Liver (tissue), 9 donors: ENCODE measurements around the gene PCNT. TPM values are rescaled to one million over a fixed set of nuclear protein-coding genes. Genes with fewer than 3 reads are reported as not detected.

Source experiments
- DNase-seq: peaks from one replicate; pipeline ENCODE4 v3.0.0-alpha.2; 2017; ENCODE audit warnings: low spot score
- H3K27ac ChIP-seq, 2 donors: one replicate each; pipeline ENCODE4 v1.7.0; 2013; ENCODE audit warnings: inconsistent platforms in 2 of 2, low read length in 2 of 2, control low read depth in 1 of 2, low read depth in 1 of 2, mild to moderate bottlenecking in 1 of 2
- H3K27me3 ChIP-seq, 4 donors: one replicate each; pipeline versions ENCODE4 v1.6.1 to v1.7.0; 2013; ENCODE audit warnings: low read length in 3 of 4, inconsistent platforms in 1 of 4, mild to moderate bottlenecking in 1 of 4, moderate library complexity in 1 of 4; ENCODE audit not compliant: control insufficient read depth in 4 of 4, insufficient read depth in 4 of 4
- H3K36me3 ChIP-seq, 4 donors: one replicate each; pipeline versions ENCODE4 v1.6.1 to v1.7.0; 2013; ENCODE audit warnings: low read length in 3 of 4, mild to moderate bottlenecking in 3 of 4, low read depth in 1 of 4, moderate library complexity in 1 of 4; ENCODE audit not compliant: control insufficient read depth in 4 of 4, insufficient read depth in 3 of 4
- H3K4me1 ChIP-seq, 4 donors: one replicate each; pipeline versions ENCODE4 v1.6.1 to v1.7.0; 2013; ENCODE audit warnings: low read length in 3 of 4, mild to moderate bottlenecking in 3 of 4, moderate library complexity in 1 of 4; ENCODE audit not compliant: control insufficient read depth in 4 of 4, insufficient read depth in 4 of 4
- H3K4me3 ChIP-seq, 3 donors: one replicate each; pipeline versions ENCODE4 v1.6.1 to v1.7.0; 2013; ENCODE audit warnings: low read length in 3 of 3, control low read depth in 1 of 3, low read depth in 1 of 3, mild to moderate bottlenecking in 1 of 3
- H3K9ac ChIP-seq, 2 donors: one replicate each; pipeline ENCODE4 v1.7.0; 2013; ENCODE audit warnings: low read length in 2 of 2, mild to moderate bottlenecking in 2 of 2, moderate library complexity in 2 of 2, control low read depth in 1 of 2, low read depth in 1 of 2
- H3K9me3 ChIP-seq, 4 donors: one replicate each; pipeline versions ENCODE4 v1.6.1 to v1.7.0; 2013; ENCODE audit warnings: low read length in 3 of 4; ENCODE audit not compliant: control insufficient read depth in 4 of 4
- EGR1 ChIP-seq, 2 donors: IDR thresholded peaks; 2 replicates each; pipeline ENCODE4 v1.6.1; 2016 to 2018; ENCODE audit warnings: antibody characterized with exemption in 2 of 2, low read depth in 2 of 2
- FOXA1 ChIP-seq: IDR thresholded peaks from 2 replicates; pipeline ENCODE4 v1.6.1; 2016; ENCODE audit warnings: antibody characterized with exemption
- FOXA2 ChIP-seq: IDR thresholded peaks from 2 replicates; pipeline ENCODE4 v1.6.1; 2016; ENCODE audit warnings: antibody characterized with exemption
- GABPA ChIP-seq, 2 donors: IDR thresholded peaks in 1 of 2; conservative IDR thresholded peaks in 1 of 2; 2 replicates each; pipeline ENCODE4 v1.6.1; 2016; ENCODE audit warnings: antibody characterized with exemption in 2 of 2, mild to moderate bottlenecking in 1 of 2, moderate library complexity in 1 of 2
- HNF4A ChIP-seq, 2 donors: conservative IDR thresholded peaks; 2 replicates each; pipeline ENCODE4 v1.6.1; 2016; ENCODE audit warnings: antibody characterized with exemption in 2 of 2, mild to moderate bottlenecking in 2 of 2
- JUND ChIP-seq, 2 donors: IDR thresholded peaks; 2 replicates each; pipeline ENCODE4 v1.6.1; 2016; ENCODE audit warnings: antibody characterized with exemption in 2 of 2
- MAX ChIP-seq: IDR thresholded peaks from 2 replicates; pipeline ENCODE4 v1.6.1; 2016; ENCODE audit warnings: antibody characterized with exemption
- NR2F2 ChIP-seq: IDR thresholded peaks from 2 replicates; pipeline ENCODE4 v1.6.1; 2016; ENCODE audit warnings: antibody characterized with exemption
- RAD21 ChIP-seq, 2 donors: IDR thresholded peaks; 2 replicates each; pipeline ENCODE4 v1.6.1; 2016; ENCODE audit warnings: antibody characterized with exemption in 2 of 2, mild to moderate bottlenecking in 2 of 2
- REST ChIP-seq: IDR thresholded peaks from 2 replicates; pipeline ENCODE4 v1.6.1; 2016; ENCODE audit warnings: antibody characterized with exemption, mild to moderate bottlenecking
- RXRA ChIP-seq, 2 donors: IDR thresholded peaks; 2 replicates each; pipeline ENCODE4 v1.6.1; 2017 to 2018; ENCODE audit warnings: antibody characterized with exemption in 2 of 2, mild to moderate bottlenecking in 1 of 2
- SP1 ChIP-seq: IDR thresholded peaks from 2 replicates; pipeline ENCODE4 v1.6.1; 2018; ENCODE audit warnings: antibody characterized with exemption, mild to moderate bottlenecking
- TAF1 ChIP-seq: conservative IDR thresholded peaks from 2 replicates; pipeline ENCODE4 v1.6.1; 2016; ENCODE audit warnings: antibody characterized with exemption, mild to moderate bottlenecking
- YY1 ChIP-seq: IDR thresholded peaks from 2 replicates; pipeline ENCODE4 v1.6.1; 2016; ENCODE audit warnings: antibody characterized with exemption, mild to moderate bottlenecking
- ZBTB33 ChIP-seq: IDR thresholded peaks from 2 replicates; pipeline ENCODE4 v1.6.1; 2016; ENCODE audit warnings: antibody characterized with exemption
- WGBS: extraction: QIAGEN DNeasy Blood & Tissue Kit; methylation state at CpG from one replicate; pipeline ENCODE4 v1.1.7; 2013; 5-methylcytosine and 5-hydroxymethylcytosine counted together
- polyA plus RNA-seq, 2 donors: library from polyadenylated mRNA; stranded (reverse) in 1 of 2; unstranded in 1 of 2; fragments of 200-250 nt in 1 of 2; fragments of >200 nt in 1 of 2; fragmentation: Nextera tagmentation in 1 of 2; extraction: Ambion mirVana in 1 of 2; gene quantifications; one replicate each; pipeline versions ENCODE4 v1.2.1 to v1.2.3, GENCODE V29; 2013 to 2015
- total RNA-seq, 2 donors: library from RNA; depleted of rRNA; stranded (reverse); fragments of >200 nt; gene quantifications; one replicate each; pipeline ENCODE4 v1.2.3, GENCODE V29; 2014
- TF ChIP-seq, protein P1 (sequence below): fragments of 150-350 bp; IDR thresholded peaks from 2 replicates; pipeline ENCODE4 v1.5.1; 2017; ENCODE audit warnings: improper control_type of control experiment, low read depth, low read length; ENCODE audit not compliant: missing input control
- donor health status: healthy.
- donor health status: healthy.
- donor health status: healthy.
- donor health status: healthy.
- donor health status: healthy.

The PCNT gene
- total and polyA plus RNA-seq, 4 donors: 6.7 to 36.8 (median 15.2) TPM

DNA sequence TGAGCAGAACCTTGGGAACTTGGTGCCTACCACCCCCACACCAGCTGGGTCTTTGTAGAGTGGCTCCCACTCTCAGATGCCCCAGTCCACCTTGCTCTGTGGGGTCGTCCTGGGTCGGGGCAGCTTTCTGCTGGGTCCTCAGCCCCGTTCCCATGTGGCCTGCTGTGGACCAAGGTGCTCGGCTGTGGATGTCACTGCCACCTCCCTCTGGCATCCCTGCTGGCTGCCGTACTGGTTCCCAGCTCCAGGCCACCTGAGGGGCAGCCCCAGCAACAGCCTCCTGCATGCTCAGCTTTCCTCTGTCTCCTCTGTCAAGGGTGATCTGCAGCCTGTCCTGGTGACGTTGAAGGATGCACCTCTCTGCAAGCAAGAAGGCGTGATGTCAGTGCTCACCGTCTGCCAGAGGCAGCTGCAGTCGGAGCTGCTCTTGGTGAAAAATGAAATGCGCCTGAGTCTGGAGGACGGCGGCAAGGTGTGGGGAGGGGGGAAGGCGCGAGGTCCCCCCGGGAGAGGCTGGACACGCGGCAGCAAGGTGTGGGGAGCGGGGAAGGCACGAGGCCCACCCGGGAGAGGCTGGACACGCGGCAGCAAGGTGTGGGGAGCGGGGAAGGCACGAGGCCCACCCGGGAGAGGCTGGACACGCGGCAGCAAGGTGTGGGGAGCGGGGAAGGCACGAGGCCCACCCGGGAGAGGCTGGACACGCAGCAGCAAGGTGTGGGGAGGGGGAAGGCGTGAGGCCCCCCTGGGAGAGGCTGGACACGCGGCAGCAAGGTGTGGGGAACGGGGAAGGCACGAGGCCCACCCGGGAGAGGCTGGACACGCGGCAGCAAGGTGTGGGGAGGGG is 88.8 kb downstream of the PCNT start:
- Histone ChIP-seq H3K36me3 (peaks cover 7 to 22% (median 14%) of the 10 kb centered on the region in 4 donors), H3K9ac (no peak overlapping the region), H3K9me3 (no peaks in the 10 kb centered on the region), H3K4me3 (no peak overlapping the region), H3K27ac (no peak overlapping the region), H3K27me3 (no peaks in the 10 kb centered on the region), H3K4me1 (no peaks in the 10 kb centered on the region)
- 91% methylated on average over 39 of the region's 39 CpGs for WGBS
- no peak for TF ChIP-seq EGR1 (IDR thresholded peaks at IDR 0.05; ENCODE audit: low read depth in 2 of 2)
- no peak for TF ChIP-seq FOXA2
- no peak for TF ChIP-seq HNF4A (conservative IDR thresholded peaks at IDR 0.05)
- no peak for TF ChIP-seq RAD21 (IDR thresholded peaks at IDR 0.05)
- TF ChIP-seq, protein P1, sequence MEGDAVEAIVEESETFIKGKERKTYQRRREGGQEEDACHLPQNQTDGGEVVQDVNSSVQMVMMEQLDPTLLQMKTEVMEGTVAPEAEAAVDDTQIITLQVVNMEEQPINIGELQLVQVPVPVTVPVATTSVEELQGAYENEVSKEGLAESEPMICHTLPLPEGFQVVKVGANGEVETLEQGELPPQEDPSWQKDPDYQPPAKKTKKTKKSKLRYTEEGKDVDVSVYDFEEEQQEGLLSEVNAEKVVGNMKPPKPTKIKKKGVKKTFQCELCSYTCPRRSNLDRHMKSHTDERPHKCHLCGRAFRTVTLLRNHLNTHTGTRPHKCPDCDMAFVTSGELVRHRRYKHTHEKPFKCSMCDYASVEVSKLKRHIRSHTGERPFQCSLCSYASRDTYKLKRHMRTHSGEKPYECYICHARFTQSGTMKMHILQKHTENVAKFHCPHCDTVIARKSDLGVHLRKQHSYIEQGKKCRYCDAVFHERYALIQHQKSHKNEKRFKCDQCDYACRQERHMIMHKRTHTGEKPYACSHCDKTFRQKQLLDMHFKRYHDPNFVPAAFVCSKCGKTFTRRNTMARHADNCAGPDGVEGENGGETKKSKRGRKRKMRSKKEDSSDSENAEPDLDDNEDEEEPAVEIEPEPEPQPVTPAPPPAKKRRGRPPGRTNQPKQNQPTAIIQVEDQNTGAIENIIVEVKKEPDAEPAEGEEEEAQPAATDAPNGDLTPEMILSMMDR: no peak
- TF ChIP-seq YY1: no peak
- no peak for TF ChIP-seq SP1
- TF ChIP-seq FOXA1: no peak
- TF ChIP-seq GABPA (IDR thresholded peaks at IDR 0.05 in 1 of 2, conservative IDR thresholded peaks at IDR 0.05 in 1 of 2): no peak
- no peak for TF ChIP-seq ZBTB33
- TF ChIP-seq RXRA (IDR thresholded peaks at IDR 0.05): no peak
- no peak for TF ChIP-seq TAF1
- no peak for TF ChIP-seq REST
- DNase-seq: no peak

GRCh38 chr21:46413365-46413696 is 89.4 kb downstream of the PCNT start:
- H3K27me3 ChIP-seq: no peaks in the 10 kb centered on the region
- no peak for DNase-seq
- WGBS: 94% methylated on average over 9 of the region's 9 CpGs

More at GRCh38 chr21:46413365-46413696, 89.4 kb downstream of the PCNT start:
- Histone ChIP-seq H3K27ac (no peak overlapping the region), H3K4me3 (no peak overlapping the region), H3K4me1 (no peaks in the 10 kb centered on the region), H3K9me3 (no peaks in the 10 kb centered on the region), H3K36me3 (peaks cover 7 to 24% (median 15%) of the 10 kb centered on the region in 4 donors), H3K9ac (no peak overlapping the region)
- TF ChIP-seq GABPA (IDR thresholded peaks at IDR 0.05 in 1 of 2, conservative IDR thresholded peaks at IDR 0.05 in 1 of 2): no peak
- no peak for TF ChIP-seq HNF4A (conservative IDR thresholded peaks at IDR 0.05)
- no peak for TF ChIP-seq JUND (IDR thresholded peaks at IDR 0.05)
- TF ChIP-seq, protein P1: no peak
- TF ChIP-seq NR2F2: no peak
- TF ChIP-seq MAX: no peak
- no peak for TF ChIP-seq EGR1 (IDR thresholded peaks at IDR 0.05; ENCODE audit: low read depth in 2 of 2)
